MCF 10A (cell line): ENCODE data around the gene AMHR2. TPM values are rescaled to one million over a fixed set of nuclear protein-coding genes. Genes with fewer than 3 reads are reported as not detected.

ENCODE experiments used
- BruUV-seq: library from RNA; stranded (reverse); fragments of 400-500 nt; replicated peaks from 2 replicates; lab custom pipeline; 2021; lab: Mats Ljungman, UMichigan
- CTCF ChIA-PET: fragments of 300-600 bp; sonication (Branson Sonifier 250); formaldehyde crosslinking; extraction: SDS; loops from one replicate; lab custom pipeline; 2021; ENCODE audit warnings: antibody characterized with exemption, inconsistent platforms; lab: Yijun Ruan, JAX
- POLR2A ChIA-PET: fragments of 300-600, 350-650 bp; sonication (Branson Sonifier 250); formaldehyde crosslinking; extraction: SDS; loops from one replicate; lab custom pipeline; 2020; ENCODE audit warnings: antibody characterized with exemption, inconsistent platforms; lab: Yijun Ruan, JAX
- DNase-seq: peaks from one replicate; pipeline ENCODE4 v3.0.0-alpha.2; 2018; ENCODE audit not compliant: unreplicated experiment
- H3K27ac Mint-ChIP-seq: one replicate; pipeline ENCODE4 v1.8.0; 2022; ENCODE audit warnings: mild to moderate bottlenecking, low read depth, mixed read lengths; ENCODE audit not compliant: unreplicated experiment
- H3K27me3 Mint-ChIP-seq: one replicate; pipeline ENCODE4 v1.8.0; 2022; ENCODE audit warnings: mixed read lengths; ENCODE audit not compliant: insufficient read depth, unreplicated experiment
- H3K36me3 Mint-ChIP-seq: one replicate; pipeline ENCODE4 v1.8.0; 2022; ENCODE audit warnings: mild to moderate bottlenecking, moderate library complexity, mixed read lengths; ENCODE audit not compliant: insufficient read depth, unreplicated experiment
- H3K4me1 Mint-ChIP-seq: one replicate; pipeline ENCODE4 v1.8.0; 2022; ENCODE audit warnings: mixed read lengths; ENCODE audit not compliant: insufficient read depth, unreplicated experiment
- H3K4me3 Mint-ChIP-seq: one replicate; pipeline ENCODE4 v1.8.0; 2022; ENCODE audit warnings: mild to moderate bottlenecking, moderate library complexity, mixed read lengths; ENCODE audit not compliant: unreplicated experiment
- H3K9me3 Mint-ChIP-seq: one replicate; pipeline ENCODE4 v1.8.0; 2022; ENCODE audit warnings: mixed read lengths; ENCODE audit not compliant: unreplicated experiment
- intact Hi-C: fragments of 100-400 bp; cut with micrococcal nuclease; formaldehyde crosslinking; loops from 2 replicates; pipeline ENCODE4 v1.14.1; 2022
- total RNA-seq: library from RNA; stranded (reverse); gene quantifications from 2 replicates; pipeline ENCODE4 v1.2.3, GENCODE V29; 2022
- TF ChIP-seq, protein P1 (sequence below): fragments of 200-600 bp; IDR thresholded peaks from one replicate; pipeline ENCODE4 v1.8.0; 2022; ENCODE audit warnings: antibody characterized with exemption, mild to moderate bottlenecking; ENCODE audit not compliant: unreplicated experiment

The AMHR2 gene
- total RNA-seq, 1 experiment from 2014 or later: not detected

GRCh38 chr12:53454707-53455106, 31.1 kb downstream of the AMHR2 start:
- Mint-ChIP-seq H3K4me3 (peak overlapping the region; percentile 92), H3K4me1 (peaks cover 30% of the 10 kb centered on the region), H3K36me3 (peaks cover 83% of the 10 kb centered on the region), H3K27ac (peak overlapping the region; percentile 12), H3K9me3 (no peaks in the 10 kb centered on the region), H3K27me3 (no peaks in the 10 kb centered on the region)
- TF ChIP-seq, protein P1, sequence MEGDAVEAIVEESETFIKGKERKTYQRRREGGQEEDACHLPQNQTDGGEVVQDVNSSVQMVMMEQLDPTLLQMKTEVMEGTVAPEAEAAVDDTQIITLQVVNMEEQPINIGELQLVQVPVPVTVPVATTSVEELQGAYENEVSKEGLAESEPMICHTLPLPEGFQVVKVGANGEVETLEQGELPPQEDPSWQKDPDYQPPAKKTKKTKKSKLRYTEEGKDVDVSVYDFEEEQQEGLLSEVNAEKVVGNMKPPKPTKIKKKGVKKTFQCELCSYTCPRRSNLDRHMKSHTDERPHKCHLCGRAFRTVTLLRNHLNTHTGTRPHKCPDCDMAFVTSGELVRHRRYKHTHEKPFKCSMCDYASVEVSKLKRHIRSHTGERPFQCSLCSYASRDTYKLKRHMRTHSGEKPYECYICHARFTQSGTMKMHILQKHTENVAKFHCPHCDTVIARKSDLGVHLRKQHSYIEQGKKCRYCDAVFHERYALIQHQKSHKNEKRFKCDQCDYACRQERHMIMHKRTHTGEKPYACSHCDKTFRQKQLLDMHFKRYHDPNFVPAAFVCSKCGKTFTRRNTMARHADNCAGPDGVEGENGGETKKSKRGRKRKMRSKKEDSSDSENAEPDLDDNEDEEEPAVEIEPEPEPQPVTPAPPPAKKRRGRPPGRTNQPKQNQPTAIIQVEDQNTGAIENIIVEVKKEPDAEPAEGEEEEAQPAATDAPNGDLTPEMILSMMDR: no peak
- ChIA-PET CTCF (interaction anchor here (0.6 to 1.5 kb wide), 4 partner anchors 22 to 134 kb away, joined by 3 to 8 read pairs (median 4); partner anchors contain the start of gene AAAS), POLR2A (interaction anchor here (0.6 to 4.0 kb wide), 10 partner anchors 8 to 102 kb away, joined by 3 to 22 read pairs (median 6); partner anchors contain the start of genes PRR13, SP1 and TARBP2)
- DNase-seq: no peak
- intact Hi-C loops: no loop called here
- no TSS peak for BruUV-seq

DNA sequence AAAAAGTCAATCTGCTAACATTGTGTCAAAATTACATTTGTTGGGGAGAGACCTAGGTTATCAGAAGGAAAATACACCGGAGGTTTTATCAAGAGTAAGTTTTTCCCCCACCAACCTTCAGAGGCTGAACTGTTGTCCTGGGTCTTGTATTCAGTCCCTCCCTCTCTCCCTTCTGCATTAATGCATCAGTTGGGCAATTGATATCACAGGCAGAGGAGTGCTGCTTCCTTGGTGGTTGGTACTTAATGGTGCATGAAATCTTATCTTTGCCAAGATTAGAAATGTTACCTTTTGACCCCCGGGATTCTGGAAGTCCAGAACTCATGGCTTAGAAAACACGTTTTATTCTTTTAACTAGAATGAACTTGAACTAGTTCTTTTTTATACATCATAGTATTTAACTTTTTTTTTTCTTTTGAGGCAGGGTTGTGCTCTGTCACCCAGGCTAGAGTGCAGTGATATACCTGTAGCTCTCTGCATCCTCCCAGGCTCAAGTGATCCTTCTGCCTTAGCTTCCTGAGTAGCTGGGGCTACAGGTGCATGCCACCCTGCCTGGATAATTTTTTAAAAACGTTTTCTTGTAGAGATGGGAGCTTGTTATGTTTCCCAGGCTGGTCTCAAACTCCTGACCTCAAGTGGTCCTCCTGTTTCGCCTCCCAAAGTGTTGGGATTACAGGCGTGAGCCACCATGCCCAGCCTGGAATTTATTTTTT, 33.2 kb downstream of the AMHR2 start:
- TF ChIP-seq, protein P1: no peak
- Mint-ChIP-seq H3K4me1 (peaks cover 36% of the 10 kb centered on the region), H3K27ac (no peak overlapping the region), H3K27me3 (no peaks in the 10 kb centered on the region), H3K36me3 (peaks cover 96% of the 10 kb centered on the region), H3K9me3 (no peaks in the 10 kb centered on the region), H3K4me3 (no peak overlapping the region)
- ChIA-PET POLR2A (no interaction called here), CTCF (no interaction called here)
- intact Hi-C loops: no loop called here
- no peak for DNase-seq
- BruUV-seq: no TSS peak

- Mint-ChIP-seq H3K9me3 (no peaks in the 10 kb centered on the region), H3K27ac (no peak overlapping the region), H3K27me3 (no peaks in the 10 kb centered on the region), H3K4me1 (peaks cover 31% of the 10 kb centered on the region), H3K4me3 (no peak overlapping the region), H3K36me3 (peaks cover 100% of the 10 kb centered on the region)
- TF ChIP-seq, protein P1: no peak
- ChIA-PET POLR2A (interaction anchor here (0.9 to 1.1 kb wide), 4 partner anchors 9 to 19 kb away, joined by 3 to 4 read pairs (median 3); partner anchors contain the start of gene PRR13), CTCF (interaction anchor here (0.9 to 1.1 kb wide), 2 partner anchors 14 to 107 kb away, joined by 3 to 4 read pairs; no protein-coding TSS in a partner anchor)
- intact Hi-C loops: no loop called here
- no peak for DNase-seq
- BruUV-seq: no TSS peak
Observed at GRCh38 chr12:53459097-53459496, 35.4 kb downstream of the AMHR2 start.

DNA sequence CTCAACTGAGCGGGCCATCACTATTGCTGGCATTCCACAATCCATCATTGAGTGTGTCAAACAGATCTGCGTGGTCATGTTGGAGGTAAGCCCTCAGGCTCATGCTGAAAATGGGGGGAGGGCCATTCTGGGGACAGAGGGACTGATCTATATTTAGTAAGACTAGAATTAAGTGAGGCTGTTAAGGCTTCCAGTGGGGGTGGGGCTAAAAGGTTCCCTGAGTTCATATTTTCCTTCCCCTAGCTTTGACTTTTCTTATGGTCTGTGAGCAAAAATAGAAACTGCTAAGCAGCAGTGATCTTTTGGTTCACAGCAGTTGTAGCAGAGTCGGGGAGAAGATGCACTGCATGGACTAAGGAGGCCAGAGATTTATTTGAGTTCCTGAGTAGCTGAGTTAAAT, 37.4 kb downstream of the AMHR2 start:
- TF ChIP-seq, protein P1: no peak
- intact Hi-C loops: no loop called here
- no TSS peak for BruUV-seq
- peaks cover 30% of the 10 kb centered on the region for H3K4me1 Mint-ChIP-seq
- H3K36me3 Mint-ChIP-seq: peaks cover 100% of the 10 kb centered on the region
- ChIA-PET CTCF (interaction anchor here (1.2 kb wide), 1 partner anchor 8 kb away, joined by 5 read pairs; no protein-coding TSS in a partner anchor), POLR2A (interaction anchor here (1.1 to 5.3 kb wide), 2 partner anchors 14 to 33 kb away, joined by 4 to 25 read pairs; no protein-coding TSS in a partner anchor)
- H3K9me3 Mint-ChIP-seq: no peaks in the 10 kb centered on the region
- no peak for DNase-seq
- H3K27ac Mint-ChIP-seq: no peak overlapping the region
- H3K4me3 Mint-ChIP-seq: no peak overlapping the region
- H3K27me3 Mint-ChIP-seq: no peaks in the 10 kb centered on the region
